GM23338 (cell line): ENCODE results near the gene HLA-DQB1. TPM values are rescaled to one million over a fixed set of nuclear protein-coding genes. Genes with fewer than 3 reads are reported as not detected.

ENCODE experiments used
- ATAC-seq: fragments of 200-7000 bp; cut with Tn5 transposase; 3 replicates; pipeline ENCODE4 v1.9.1; 2020
- DNase-seq: peaks from one replicate; pipeline ENCODE4 v3.0.0-alpha.2; 2015; ENCODE audit warnings: low spot score
- H2AFZ ChIP-seq: fragments of 200-600 bp; sonication (generic); 2 replicates; pipeline ENCODE4 v1.8.0; 2016; ENCODE audit warnings: antibody characterized with exemption, mild to moderate bottlenecking, moderate library complexity
- H3F3A ChIP-seq: fragments of 200-600 bp; sonication (generic); replicated peaks from 2 replicates; pipeline ENCODE4 v1.8.0; 2017; ENCODE audit warnings: antibody characterized with exemption, mixed run types, low read depth
- H3K27ac ChIP-seq: fragments of 200-600 bp; sonication (generic); 2 replicates; pipeline ENCODE4 v1.6.1; 2016; ENCODE audit warnings: low read depth
- H3K27me3 ChIP-seq: fragments of 200-600 bp; sonication (generic); 2 replicates; pipeline ENCODE4 v1.8.0; 2016; ENCODE audit warnings: mild to moderate bottlenecking, mixed run types, moderate library complexity; ENCODE audit not compliant: insufficient read depth
- H3K36me3 ChIP-seq: fragments of 200-600 bp; sonication (generic); 2 replicates; pipeline ENCODE4 v1.8.0; 2016; ENCODE audit warnings: mild to moderate bottlenecking; ENCODE audit not compliant: insufficient read depth
- H3K4me1 ChIP-seq: fragments of 200-600 bp; sonication (generic); 2 replicates; pipeline ENCODE4 v1.8.0; 2016; ENCODE audit warnings: mild to moderate bottlenecking, moderate library complexity; ENCODE audit not compliant: insufficient read depth
- H3K4me2 ChIP-seq: fragments of 200-600 bp; sonication (generic); 2 replicates; pipeline ENCODE4 v1.7.1; 2017; ENCODE audit warnings: mixed run types
- H3K4me3 ChIP-seq: fragments of 200-600 bp; sonication (generic); 2 replicates; pipeline ENCODE4 v1.6.1; 2016; ENCODE audit warnings: mixed run types
- H3K79me2 ChIP-seq: fragments of 200-600 bp; sonication (generic); replicated peaks from 2 replicates; pipeline ENCODE4 v1.8.0; 2017; ENCODE audit warnings: mild to moderate bottlenecking; ENCODE audit not compliant: insufficient read depth
- H3K9me2 ChIP-seq: fragments of 200-600 bp; sonication (generic); 2 replicates; pipeline ENCODE4 v1.8.0; 2017; ENCODE audit not compliant: insufficient read depth
- H4K20me1 ChIP-seq: fragments of 200-600 bp; sonication (generic); replicated peaks from 2 replicates; pipeline ENCODE4 v1.8.0; 2017; ENCODE audit warnings: mild to moderate bottlenecking; ENCODE audit not compliant: insufficient read depth
- H3K27ac Mint-ChIP-seq: 2 replicates; pipeline ENCODE4 v1.8.0; 2020; ENCODE audit warnings: inconsistent platforms, mild to moderate bottlenecking, moderate library complexity, mixed read lengths
- H3K27me3 Mint-ChIP-seq: 3 replicates; pipeline ENCODE4 v1.8.0; 2022; ENCODE audit warnings: low read depth, mild to moderate bottlenecking, moderate library complexity, mixed read lengths, inconsistent platforms; ENCODE audit not compliant: insufficient read depth, poor library complexity
- H3K36me3 Mint-ChIP-seq: 3 replicates; pipeline ENCODE4 v1.8.0; 2021; ENCODE audit warnings: low read depth, mild to moderate bottlenecking, inconsistent platforms, moderate library complexity, mixed read lengths
- H3K4me1 Mint-ChIP-seq: 3 replicates; pipeline ENCODE4 v1.8.0; 2020; ENCODE audit warnings: mild to moderate bottlenecking, inconsistent platforms, mixed read lengths
- H3K4me3 Mint-ChIP-seq: 3 replicates; pipeline ENCODE4 v1.8.0; 2021; ENCODE audit warnings: moderate library complexity, mild to moderate bottlenecking, inconsistent platforms, mixed read lengths
- H3K9me3 Mint-ChIP-seq: 3 replicates; pipeline ENCODE4 v1.8.0; 2020; ENCODE audit warnings: moderate library complexity, mild to moderate bottlenecking, inconsistent platforms, mixed read lengths
- CREB1 ChIP-seq: fragments of 250-450 bp; sonication (Bioruptor Pico); IDR thresholded peaks from 2 replicates; pipeline ENCODE4 v1.5.0; 2020; ENCODE audit warnings: low read depth, mild to moderate bottlenecking, moderate library complexity
- CTCF ChIP-seq, 2 experiments: fragments of 200-600 bp in 1 of 2; sonication (generic) in 1 of 2; conservative IDR thresholded peaks; 2 replicates each; pipeline versions ENCODE4 v1.5.1 to v1.6.1; 2016 to 2017; ENCODE audit warnings: antibody characterized with exemption in 2 of 2, low read depth in 2 of 2, mild to moderate bottlenecking in 2 of 2, moderate library complexity in 1 of 2
- EZH2 ChIP-seq: fragments of 200-600 bp; sonication (generic); IDR thresholded peaks from one replicate; pipeline ENCODE4 v1.8.0; 2017; ENCODE audit warnings: antibody characterized with exemption, mild to moderate bottlenecking, low read depth; ENCODE audit not compliant: unreplicated experiment
- EZH2phosphoT487 ChIP-seq: fragments of 200-600 bp; sonication (generic); IDR thresholded peaks from one replicate; pipeline ENCODE4 v1.8.1; 2018; ENCODE audit warnings: antibody characterized with exemption; ENCODE audit not compliant: unreplicated experiment
- JUNB ChIP-seq: IDR thresholded peaks from one replicate; pipeline ENCODE4 v1.6.1; 2016; ENCODE audit warnings: antibody characterized with exemption; ENCODE audit not compliant: unreplicated experiment
- NANOG ChIP-seq: IDR thresholded peaks from 2 replicates; pipeline ENCODE4 v1.6.1; 2016; ENCODE audit warnings: antibody characterized with exemption, borderline replicate concordance
- POLR2AphosphoS5 ChIP-seq: IDR thresholded peaks from 2 replicates; pipeline ENCODE4 v1.6.1; 2016; ENCODE audit warnings: antibody characterized with exemption, low read depth
- REST ChIP-seq: IDR thresholded peaks from one replicate; pipeline ENCODE4 v1.6.1; 2018; ENCODE audit warnings: antibody characterized with exemption; ENCODE audit not compliant: unreplicated experiment
- STAT1 ChIP-seq: IDR thresholded peaks from one replicate; pipeline ENCODE4 v1.6.1; 2016; ENCODE audit warnings: antibody characterized with exemption; ENCODE audit not compliant: unreplicated experiment
- ZNF114 ChIP-seq: fragments of 250-450 bp; sonication (Bioruptor Pico); IDR thresholded peaks from 2 replicates; pipeline ENCODE4 v1.5.0; 2020; ENCODE audit warnings: mild to moderate bottlenecking, moderate library complexity
- ZNF331 ChIP-seq: fragments of 250-450 bp; sonication (Bioruptor Pico); IDR thresholded peaks from 2 replicates; pipeline ENCODE4 v1.5.0; 2020; ENCODE audit warnings: low read depth, mild to moderate bottlenecking, moderate library complexity
- ZNF462 ChIP-seq: fragments of 250-450 bp; sonication (Bioruptor Pico); IDR thresholded peaks from 2 replicates; pipeline ENCODE4 v1.5.0; 2020; ENCODE audit warnings: mild to moderate bottlenecking, moderate library complexity
- polyA plus RNA-seq: library from polyadenylated mRNA; unstranded; fragments of >200 nt; fragmentation: Nextera tagmentation; extraction: Ambion mirVana; gene quantifications from 2 replicates; pipeline ENCODE4 v1.2.1, GENCODE V29; 2016
- total RNA-seq: library from RNA; depleted of rRNA; stranded (reverse); fragments of >200 nt; shearing (Covaris generic); gene quantifications from 2 replicates; pipeline ENCODE4 v1.2.3, GENCODE V29; 2014
- TF ChIP-seq, protein P1 (sequence below): IDR thresholded peaks from 2 replicates; pipeline ENCODE4 v1.6.1; 2016; ENCODE audit warnings: antibody characterized with exemption

Gene HLA-DQB1
- total and polyA plus RNA-seq, 2 experiments from 2014 or later = 5.7 to 6.5 TPM

DNA sequence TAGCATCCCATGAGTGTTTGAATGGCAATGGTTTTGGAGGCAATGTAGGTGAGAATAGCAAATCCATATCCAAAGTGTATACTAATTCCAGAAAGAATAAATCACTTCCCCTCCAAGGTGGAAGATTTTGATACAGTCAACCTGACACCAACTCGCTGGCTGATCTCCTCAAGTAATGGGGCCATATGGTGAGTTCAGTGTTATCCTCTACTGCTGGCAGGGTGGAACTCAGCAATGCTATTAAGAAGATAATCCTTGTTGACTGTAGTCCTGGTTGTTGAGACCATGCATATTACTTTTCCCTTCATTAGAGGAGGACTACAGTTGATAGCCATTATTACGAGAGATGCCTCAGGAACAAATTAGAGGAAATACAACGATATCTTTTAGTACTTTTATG, 17.8 kb upstream of the HLA-DQB1 start:
- H3K27ac ChIP-seq = no peak overlapping the region
- H3K79me2 ChIP-seq = no peaks in the 10 kb centered on the region
- Mint-ChIP-seq H3K4me1 (no peaks in the 10 kb centered on the region), H3K4me3 (no peak overlapping the region), H3K27ac (no peak overlapping the region), H3K9me3 (no peaks in the 10 kb centered on the region), H3K36me3 (no peaks in the 10 kb centered on the region), H3K27me3 (no peaks in the 10 kb centered on the region)
- DNase-seq = no peak
- H3K27me3 ChIP-seq = no peaks in the 10 kb centered on the region
- no peaks in the 10 kb centered on the region for H4K20me1 ChIP-seq
- H3F3A ChIP-seq = no peaks in the 10 kb centered on the region
- TF ChIP-seq ZNF462 (CRISPR knock-in tag) = no peak
- no peak for TF ChIP-seq STAT1
- no peak for TF ChIP-seq ZNF331 (CRISPR knock-in tag)
- TF ChIP-seq, protein P1, sequence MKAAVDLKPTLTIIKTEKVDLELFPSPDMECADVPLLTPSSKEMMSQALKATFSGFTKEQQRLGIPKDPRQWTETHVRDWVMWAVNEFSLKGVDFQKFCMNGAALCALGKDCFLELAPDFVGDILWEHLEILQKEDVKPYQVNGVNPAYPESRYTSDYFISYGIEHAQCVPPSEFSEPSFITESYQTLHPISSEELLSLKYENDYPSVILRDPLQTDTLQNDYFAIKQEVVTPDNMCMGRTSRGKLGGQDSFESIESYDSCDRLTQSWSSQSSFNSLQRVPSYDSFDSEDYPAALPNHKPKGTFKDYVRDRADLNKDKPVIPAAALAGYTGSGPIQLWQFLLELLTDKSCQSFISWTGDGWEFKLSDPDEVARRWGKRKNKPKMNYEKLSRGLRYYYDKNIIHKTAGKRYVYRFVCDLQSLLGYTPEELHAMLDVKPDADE = no peak
- TF ChIP-seq CTCF (conservative IDR thresholded peaks at IDR 0.05; ENCODE audit: low read depth in 2 of 2) = no peak
- TF ChIP-seq REST = no peak
- no peak for TF ChIP-seq EZH2
- TF ChIP-seq POLR2AphosphoS5 = no peak
- no peak for TF ChIP-seq CREB1 (CRISPR knock-in tag)
- no peak for TF ChIP-seq EZH2phosphoT487
- no peak for TF ChIP-seq ZNF114 (CRISPR knock-in tag)
- TF ChIP-seq NANOG = no peak
- no peak for TF ChIP-seq JUNB
- no peaks in the 10 kb centered on the region for H3K4me1 ChIP-seq
- no peak overlapping the region for H2AFZ ChIP-seq
- H3K4me3 ChIP-seq = no peak overlapping the region
- H3K9me2 ChIP-seq = no peaks in the 10 kb centered on the region
- ATAC-seq = no peak
- no peak overlapping the region for H3K4me2 ChIP-seq
- no peaks in the 10 kb centered on the region for H3K36me3 ChIP-seq
